NCI-H82 (cell line): ENCODE results near the gene THUMPD2.
"Not testable (repeated sequence)": the region's sequence is repeated elsewhere in the genome, so short reads cannot be mapped to it uniquely, and the experiment has no call there.

Source experiments
- DNase-seq: peaks from one replicate; lab custom pipeline; 2025; lab: John Stamatoyannopoulos, UW

The THUMPD2 gene, protein sequence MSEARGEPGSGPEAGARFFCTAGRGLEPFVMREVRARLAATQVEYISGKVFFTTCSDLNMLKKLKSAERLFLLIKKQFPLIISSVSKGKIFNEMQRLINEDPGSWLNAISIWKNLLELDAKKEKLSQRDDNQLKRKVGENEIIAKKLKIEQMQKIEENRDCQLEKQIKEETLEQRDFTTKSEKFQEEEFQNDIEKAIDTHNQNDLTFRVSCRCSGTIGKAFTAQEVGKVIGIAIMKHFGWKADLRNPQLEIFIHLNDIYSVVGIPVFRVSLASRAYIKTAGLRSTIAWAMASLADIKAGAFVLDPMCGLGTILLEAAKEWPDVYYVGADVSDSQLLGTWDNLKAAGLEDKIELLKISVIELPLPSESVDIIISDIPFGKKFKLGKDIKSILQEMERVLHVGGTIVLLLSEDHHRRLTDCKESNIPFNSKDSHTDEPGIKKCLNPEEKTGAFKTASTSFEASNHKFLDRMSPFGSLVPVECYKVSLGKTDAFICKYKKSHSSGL

GRCh38 chr2:39778775-39779340 lies at the start of gene THUMPD2:
THUMPD2 (minus strand) TSS chr2:39779258; CDS start chr2:39779239, 19 bp downstream.
- DNase-seq = peak; percentile 89

- DNase-seq = peak; percentile 14
Measured at GRCh38 chr2:39821871-39822270, 42.8 kb upstream of the THUMPD2 start.

GRCh38 chr2:39816845-39817244 lies 37.8 kb upstream of the THUMPD2 start:
- DNase-seq = no peak

DNA sequence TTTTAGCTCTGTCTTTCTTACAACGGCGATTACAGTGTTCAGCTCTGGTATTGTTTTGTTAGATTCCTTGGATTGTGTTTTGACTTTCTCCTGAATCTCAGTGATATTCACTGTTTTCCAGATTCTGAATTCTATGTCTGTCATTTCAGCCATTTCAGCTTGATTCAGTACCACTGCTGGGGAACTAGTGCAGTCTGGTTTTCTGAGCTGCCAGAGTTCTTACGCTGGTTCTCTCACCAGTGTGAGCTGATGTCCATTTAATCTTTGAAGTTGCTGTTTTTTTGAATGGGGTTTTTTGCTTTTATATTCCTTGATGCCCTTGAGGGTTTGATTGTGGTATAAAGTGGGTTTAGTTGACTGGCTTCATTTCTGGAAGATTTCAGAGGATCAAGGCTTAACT lies 37.4 kb upstream of the THUMPD2 start:
- no peak for DNase-seq

GRCh38 chr2:39805936-39806608 lies 27.0 kb upstream of the THUMPD2 start:
- DNase-seq = no peak

- DNase-seq = no peak
Measured at GRCh38 chr2:39803839-39804238, 24.8 kb upstream of the THUMPD2 start.

- DNase-seq = no peak
Measured at GRCh38 chr2:39800752-39801151, 21.7 kb upstream of the THUMPD2 start.

- DNase-seq = no peak
Measured at GRCh38 chr2:39796134-39796533, 17.1 kb upstream of the THUMPD2 start.

DNA sequence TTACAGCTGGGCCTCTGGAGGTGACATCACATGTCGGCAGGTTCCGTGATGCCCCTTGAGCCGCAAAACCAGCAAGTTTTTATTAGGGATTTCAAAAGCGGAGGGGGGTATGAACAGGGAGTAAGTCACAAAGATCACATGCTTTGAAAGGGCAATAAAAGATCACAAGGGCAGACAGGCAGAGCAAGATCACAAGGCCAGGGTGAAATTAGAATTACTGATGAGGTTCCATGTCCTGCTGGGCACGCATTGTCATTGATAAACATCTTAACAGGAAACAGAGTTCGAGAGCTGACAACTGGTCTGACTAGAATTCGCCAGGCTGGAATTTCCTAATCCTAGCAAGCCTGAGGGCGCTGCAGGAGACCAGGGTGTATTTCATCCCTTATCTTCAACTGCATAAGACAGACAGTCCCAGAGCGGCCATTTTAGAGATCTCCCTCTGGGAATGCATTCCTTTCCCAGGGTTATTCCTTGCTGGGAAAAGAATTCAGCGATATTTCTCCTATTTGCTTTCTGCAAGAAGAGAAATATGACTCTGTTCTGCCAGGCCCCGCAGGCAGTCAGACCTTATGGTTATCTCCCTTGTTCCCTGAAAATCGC lies 11.3 kb upstream of the THUMPD2 start:
- not testable (repeated sequence) for DNase-seq

- no peak for DNase-seq
Measured at GRCh38 chr2:39787950-39788349, 8.9 kb upstream of the THUMPD2 start.

DNA sequence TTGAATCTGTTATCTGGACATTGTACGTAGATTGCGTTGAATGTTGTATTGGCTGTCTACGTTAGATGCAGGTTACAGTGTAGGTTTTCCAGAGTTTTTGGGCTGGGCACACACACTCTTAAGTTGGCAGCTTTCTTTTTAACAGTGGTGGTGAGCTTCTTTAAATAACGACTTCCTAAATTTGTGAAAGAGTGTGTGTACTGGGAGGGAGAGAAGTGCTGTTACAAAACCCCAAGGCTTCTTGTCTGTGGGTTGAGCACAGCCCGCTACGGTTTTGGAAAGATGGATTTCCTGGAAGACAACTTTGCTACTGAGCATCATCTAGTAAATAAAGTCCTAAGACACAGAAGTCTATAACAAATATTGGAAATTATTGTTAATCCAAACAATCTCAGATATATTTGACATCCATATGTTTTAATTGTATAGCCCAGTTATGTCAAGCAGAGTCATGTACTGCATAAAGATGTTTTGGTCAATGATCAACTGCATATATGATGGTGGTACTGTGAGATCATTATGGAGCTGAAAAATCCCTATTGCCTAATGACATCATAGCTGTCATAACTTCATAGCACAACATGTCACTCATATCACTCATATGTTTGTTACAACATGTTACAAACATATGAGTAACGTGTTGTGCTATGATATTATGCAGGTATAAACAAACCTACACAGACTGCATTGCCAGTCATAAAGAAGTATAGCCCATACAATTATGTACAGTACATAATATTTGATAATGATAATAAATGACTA lies 7.9 kb upstream of the THUMPD2 start:
- DNase-seq = no peak

DNA sequence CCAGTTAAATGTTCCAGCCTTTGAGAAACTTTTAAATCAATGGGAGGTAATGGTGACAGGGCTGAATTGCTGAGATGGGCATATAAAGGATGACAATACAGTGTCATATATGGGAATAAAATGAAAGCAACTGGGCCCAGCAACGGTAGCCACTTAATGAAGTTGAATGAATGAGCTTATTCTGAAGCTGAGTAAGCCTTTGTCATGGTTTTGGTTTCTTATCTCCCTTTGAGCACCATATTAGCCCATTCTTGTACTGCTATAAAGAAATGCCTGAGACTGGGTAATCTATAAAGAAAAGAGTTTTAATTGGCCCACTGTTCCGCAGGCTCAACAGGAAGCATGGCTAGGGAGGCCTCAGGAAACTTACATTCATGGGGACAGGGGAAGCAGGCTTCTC lies 3.5 kb upstream of the THUMPD2 start:
- no peak for DNase-seq

DNA sequence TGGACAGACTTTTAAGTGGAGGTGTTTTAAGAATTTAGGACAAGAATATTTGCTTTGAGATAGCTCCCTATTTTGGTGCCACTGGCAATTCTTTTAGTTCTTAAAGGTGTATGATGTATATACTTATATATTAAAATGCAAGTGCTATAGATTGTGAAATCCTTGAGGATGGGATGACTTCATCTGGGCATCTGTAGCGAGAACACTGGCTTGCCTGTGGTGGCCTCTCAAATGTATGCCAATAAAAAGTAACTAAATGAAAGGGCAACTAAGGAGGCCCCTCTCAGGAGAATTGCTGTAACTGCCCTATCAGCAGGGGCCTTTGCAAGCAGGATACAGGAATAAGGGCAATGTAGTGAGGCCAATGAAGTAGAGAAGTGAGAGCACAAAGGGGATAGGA lies 2.6 kb upstream of the THUMPD2 start:
- DNase-seq = no peak

- DNase-seq = no peak
Measured at GRCh38 chr2:39780825-39781600, 2.0 kb upstream of the THUMPD2 start.

DNA sequence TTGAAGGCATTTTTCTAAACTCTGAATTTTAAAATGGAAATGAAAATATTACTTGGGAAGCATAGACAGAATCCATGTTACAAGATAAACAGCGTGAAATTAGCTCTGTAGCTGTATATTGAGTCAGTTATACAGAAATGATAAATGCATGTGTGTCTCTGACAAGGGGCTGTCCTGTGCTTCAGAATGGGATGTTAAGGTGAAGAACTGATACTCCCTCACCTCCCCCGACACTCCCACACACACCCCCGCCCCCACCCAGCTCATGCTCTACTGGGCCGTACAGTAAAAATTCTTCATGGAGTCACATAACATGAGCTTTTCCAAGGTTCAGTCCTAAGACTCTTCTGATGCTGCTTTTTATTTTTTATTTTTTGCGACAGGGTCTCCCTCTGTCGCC lies 869 bp upstream of the THUMPD2 start:
- DNase-seq = no peak

- DNase-seq = no peak
Measured at GRCh38 chr2:39779341-39779851, 338 bp upstream of the THUMPD2 start.

DNA sequence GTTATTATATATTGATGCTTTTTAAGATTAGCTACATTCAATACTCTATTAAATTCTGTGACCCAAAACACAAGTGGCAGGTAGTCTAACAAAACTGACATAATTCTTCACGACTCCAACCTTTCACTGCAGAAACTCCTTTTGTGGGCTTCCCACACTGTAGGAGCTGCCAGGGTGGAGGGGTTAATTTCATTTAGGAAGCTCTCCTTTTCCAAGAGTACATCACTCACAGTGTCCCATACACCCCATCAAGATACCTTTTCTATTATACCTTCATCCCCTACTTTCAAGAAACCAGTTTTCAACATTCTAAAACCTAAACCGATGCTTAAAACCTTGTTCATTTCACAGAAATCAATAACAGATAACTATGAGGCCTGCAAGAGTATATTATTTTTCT lies 825 bp downstream of the THUMPD2 start:
- peak; percentile 32 for DNase-seq

GRCh38 chr2:39772812-39773152 lies 6.3 kb downstream of the THUMPD2 start:
- DNase-seq = no peak

- no peak for DNase-seq
Measured at GRCh38 chr2:39772086-39772811, 6.8 kb downstream of the THUMPD2 start.

DNA sequence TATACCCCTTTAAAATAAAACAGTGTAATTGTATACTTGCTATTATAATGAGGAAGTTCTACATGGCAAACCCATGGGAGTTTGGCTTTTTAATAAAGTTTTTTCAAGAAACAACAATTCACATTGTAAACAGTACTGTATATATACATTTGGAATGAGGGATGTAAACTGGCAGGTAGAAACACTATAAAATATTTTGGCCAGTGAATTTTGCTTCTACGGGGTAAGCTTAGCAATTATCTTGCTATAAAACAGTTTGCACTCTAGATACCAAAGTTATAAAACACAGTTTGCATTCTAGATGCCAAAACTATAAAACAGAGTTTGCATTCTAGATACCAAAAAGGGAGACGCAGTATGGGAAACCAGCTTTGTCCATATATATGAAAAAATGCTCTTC lies 16.6 kb downstream of the THUMPD2 start:
- DNase-seq = no peak
